NB4 (cell line): Measurements from ENCODE around the gene ATXN2L.

Source experiments
- MYC ChIP-seq: IDR thresholded peaks from 2 replicates; pipeline ENCODE4 v1.6.1; 2011; ENCODE audit warnings: low read depth, low read length
- POLR2A ChIP-seq: IDR thresholded peaks from 2 replicates; pipeline ENCODE4 v1.6.1; 2011; ENCODE audit warnings: mild to moderate bottlenecking; ENCODE audit not compliant: insufficient read length; ENCODE audit errors: extremely low read depth
- TF ChIP-seq, protein P1 (sequence below): IDR thresholded peaks from one replicate; pipeline ENCODE4 v1.5.1; 2012; ENCODE audit warnings: low read depth, low read length

DNA sequence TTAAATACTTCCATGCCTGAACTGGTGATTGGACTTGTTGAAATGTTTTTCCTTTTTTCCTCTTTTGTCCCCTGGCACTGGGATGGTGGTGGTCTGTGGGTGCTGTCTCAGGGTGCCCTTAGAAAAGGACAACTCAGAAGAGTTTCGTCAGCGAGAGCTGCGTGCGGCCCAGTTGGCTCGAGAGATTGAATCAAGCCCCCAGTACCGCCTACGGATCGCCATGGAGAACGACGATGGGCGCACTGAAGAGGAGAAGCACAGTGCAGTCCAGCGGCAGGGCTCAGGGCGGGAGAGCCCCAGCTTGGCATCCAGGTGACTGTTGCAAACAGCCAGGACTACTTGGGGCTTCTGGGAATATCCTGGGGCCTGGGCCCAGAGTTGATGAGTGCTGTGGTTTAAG, 6.9 kb downstream of the ATXN2L start:
- TF ChIP-seq, protein P1, sequence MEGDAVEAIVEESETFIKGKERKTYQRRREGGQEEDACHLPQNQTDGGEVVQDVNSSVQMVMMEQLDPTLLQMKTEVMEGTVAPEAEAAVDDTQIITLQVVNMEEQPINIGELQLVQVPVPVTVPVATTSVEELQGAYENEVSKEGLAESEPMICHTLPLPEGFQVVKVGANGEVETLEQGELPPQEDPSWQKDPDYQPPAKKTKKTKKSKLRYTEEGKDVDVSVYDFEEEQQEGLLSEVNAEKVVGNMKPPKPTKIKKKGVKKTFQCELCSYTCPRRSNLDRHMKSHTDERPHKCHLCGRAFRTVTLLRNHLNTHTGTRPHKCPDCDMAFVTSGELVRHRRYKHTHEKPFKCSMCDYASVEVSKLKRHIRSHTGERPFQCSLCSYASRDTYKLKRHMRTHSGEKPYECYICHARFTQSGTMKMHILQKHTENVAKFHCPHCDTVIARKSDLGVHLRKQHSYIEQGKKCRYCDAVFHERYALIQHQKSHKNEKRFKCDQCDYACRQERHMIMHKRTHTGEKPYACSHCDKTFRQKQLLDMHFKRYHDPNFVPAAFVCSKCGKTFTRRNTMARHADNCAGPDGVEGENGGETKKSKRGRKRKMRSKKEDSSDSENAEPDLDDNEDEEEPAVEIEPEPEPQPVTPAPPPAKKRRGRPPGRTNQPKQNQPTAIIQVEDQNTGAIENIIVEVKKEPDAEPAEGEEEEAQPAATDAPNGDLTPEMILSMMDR, result no peak
- TF ChIP-seq POLR2A (no peak), MYC (no peak)
